HepG2 (cell line): ENCODE results near the gene TAF11L14.
"Not testable (repeated sequence)": the region's sequence is repeated elsewhere in the genome, so short reads cannot be mapped to it uniquely, and the experiment has no call there.

ENCODE experiments used
- ATAD3A ChIP-seq: sonication (generic); formaldehyde crosslinking; IDR thresholded peaks from 2 replicates; pipeline ENCODE4 v1.4.0; 2020; ENCODE audit warnings: missing genetic modification reagents
- ZEB1 ChIP-seq: IDR thresholded peaks from 2 replicates; pipeline ENCODE4 v1.6.1; 2012; ENCODE audit warnings: mild to moderate bottlenecking, low read depth, inconsistent platforms; ENCODE audit not compliant: insufficient replicate concordance
- ZNF143 ChIP-seq: sonication (generic); formaldehyde crosslinking; IDR thresholded peaks from 2 replicates; pipeline ENCODE4 v1.4.0; 2020; ENCODE audit warnings: missing genetic modification reagents
- ZNF17 ChIP-seq: sonication (generic); formaldehyde crosslinking; IDR thresholded peaks from 2 replicates; pipeline ENCODE4 v1.5.0; 2020; ENCODE audit warnings: mild to moderate bottlenecking, missing genetic modification reagents
- TF ChIP-seq, protein P1 (sequence below): sonication (generic); formaldehyde crosslinking; IDR thresholded peaks from 2 replicates; pipeline ENCODE4 v1.5.0; 2020; ENCODE audit warnings: mild to moderate bottlenecking, missing genetic modification reagents, moderate library complexity
- TF ChIP-seq, protein P2 (sequence below): sonication (generic); formaldehyde crosslinking; IDR thresholded peaks from 2 replicates; pipeline ENCODE4 v1.4.0; 2020; ENCODE audit warnings: mild to moderate bottlenecking, missing genetic modification reagents, borderline replicate concordance
- TF ChIP-seq, protein P3 (sequence below): sonication (generic); formaldehyde crosslinking; IDR thresholded peaks from 2 replicates; pipeline ENCODE4 v1.9.0; 2021; ENCODE audit warnings: mild to moderate bottlenecking, missing genetic modification reagents
- TF ChIP-seq, protein P4 (sequence below): sonication (generic); formaldehyde crosslinking; conservative IDR thresholded peaks from 2 replicates; pipeline ENCODE4 v1.8.0; 2022; ENCODE audit warnings: low read depth, missing genetic modification reagents

DNA sequence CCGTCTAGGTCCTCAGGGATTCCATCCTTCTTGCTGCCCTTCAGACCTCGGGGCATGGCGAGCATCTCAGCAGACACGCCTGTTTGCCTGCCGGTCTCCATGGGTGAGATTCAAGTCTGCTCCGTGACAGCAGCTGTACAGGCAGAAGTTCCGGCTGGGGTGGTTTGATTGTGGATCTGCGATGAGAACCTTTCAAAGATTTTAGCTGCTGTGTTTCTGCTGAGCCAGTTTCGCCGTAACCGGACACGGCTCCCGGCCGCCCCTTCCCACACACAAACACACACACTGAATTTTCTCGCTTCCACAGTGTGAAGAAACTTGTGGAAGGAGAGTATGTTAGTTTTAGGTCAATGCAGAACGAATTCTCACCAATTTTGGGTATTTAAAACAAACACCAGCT lies 48.6 kb upstream of the TAF11L14 start, which contains the start of gene TAF11L7:
- not testable (repeated sequence) for TF ChIP-seq ZNF143 (CRISPR knock-in tag); ZEB1; ZNF17 (CRISPR knock-in tag); ATAD3A (CRISPR knock-in tag)
- TF ChIP-seq, protein P1, sequence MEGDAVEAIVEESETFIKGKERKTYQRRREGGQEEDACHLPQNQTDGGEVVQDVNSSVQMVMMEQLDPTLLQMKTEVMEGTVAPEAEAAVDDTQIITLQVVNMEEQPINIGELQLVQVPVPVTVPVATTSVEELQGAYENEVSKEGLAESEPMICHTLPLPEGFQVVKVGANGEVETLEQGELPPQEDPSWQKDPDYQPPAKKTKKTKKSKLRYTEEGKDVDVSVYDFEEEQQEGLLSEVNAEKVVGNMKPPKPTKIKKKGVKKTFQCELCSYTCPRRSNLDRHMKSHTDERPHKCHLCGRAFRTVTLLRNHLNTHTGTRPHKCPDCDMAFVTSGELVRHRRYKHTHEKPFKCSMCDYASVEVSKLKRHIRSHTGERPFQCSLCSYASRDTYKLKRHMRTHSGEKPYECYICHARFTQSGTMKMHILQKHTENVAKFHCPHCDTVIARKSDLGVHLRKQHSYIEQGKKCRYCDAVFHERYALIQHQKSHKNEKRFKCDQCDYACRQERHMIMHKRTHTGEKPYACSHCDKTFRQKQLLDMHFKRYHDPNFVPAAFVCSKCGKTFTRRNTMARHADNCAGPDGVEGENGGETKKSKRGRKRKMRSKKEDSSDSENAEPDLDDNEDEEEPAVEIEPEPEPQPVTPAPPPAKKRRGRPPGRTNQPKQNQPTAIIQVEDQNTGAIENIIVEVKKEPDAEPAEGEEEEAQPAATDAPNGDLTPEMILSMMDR (CRISPR knock-in tag): not testable (repeated sequence)
- TF ChIP-seq, protein P2, sequence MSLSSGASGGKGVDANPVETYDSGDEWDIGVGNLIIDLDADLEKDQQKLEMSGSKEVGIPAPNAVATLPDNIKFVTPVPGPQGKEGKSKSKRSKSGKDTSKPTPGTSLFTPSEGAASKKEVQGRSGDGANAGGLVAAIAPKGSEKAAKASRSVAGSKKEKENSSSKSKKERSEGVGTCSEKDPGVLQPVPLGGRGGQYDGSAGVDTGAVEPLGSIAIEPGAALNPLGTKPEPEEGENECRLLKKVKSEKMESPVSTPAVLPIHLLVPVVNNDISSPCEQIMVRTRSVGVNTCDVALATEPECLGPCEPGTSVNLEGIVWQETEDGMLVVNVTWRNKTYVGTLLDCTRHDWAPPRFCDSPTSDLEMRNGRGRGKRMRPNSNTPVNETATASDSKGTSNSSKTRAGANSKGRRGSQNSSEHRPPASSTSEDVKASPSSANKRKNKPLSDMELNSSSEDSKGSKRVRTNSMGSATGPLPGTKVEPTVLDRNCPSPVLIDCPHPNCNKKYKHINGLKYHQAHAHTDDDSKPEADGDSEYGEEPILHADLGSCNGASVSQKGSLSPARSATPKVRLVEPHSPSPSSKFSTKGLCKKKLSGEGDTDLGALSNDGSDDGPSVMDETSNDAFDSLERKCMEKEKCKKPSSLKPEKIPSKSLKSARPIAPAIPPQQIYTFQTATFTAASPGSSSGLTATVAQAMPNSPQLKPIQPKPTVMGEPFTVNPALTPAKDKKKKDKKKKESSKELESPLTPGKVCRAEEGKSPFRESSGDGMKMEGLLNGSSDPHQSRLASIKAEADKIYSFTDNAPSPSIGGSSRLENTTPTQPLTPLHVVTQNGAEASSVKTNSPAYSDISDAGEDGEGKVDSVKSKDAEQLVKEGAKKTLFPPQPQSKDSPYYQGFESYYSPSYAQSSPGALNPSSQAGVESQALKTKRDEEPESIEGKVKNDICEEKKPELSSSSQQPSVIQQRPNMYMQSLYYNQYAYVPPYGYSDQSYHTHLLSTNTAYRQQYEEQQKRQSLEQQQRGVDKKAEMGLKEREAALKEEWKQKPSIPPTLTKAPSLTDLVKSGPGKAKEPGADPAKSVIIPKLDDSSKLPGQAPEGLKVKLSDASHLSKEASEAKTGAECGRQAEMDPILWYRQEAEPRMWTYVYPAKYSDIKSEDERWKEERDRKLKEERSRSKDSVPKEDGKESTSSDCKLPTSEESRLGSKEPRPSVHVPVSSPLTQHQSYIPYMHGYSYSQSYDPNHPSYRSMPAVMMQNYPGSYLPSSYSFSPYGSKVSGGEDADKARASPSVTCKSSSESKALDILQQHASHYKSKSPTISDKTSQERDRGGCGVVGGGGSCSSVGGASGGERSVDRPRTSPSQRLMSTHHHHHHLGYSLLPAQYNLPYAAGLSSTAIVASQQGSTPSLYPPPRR: not testable (repeated sequence)
- TF ChIP-seq, protein P3, sequence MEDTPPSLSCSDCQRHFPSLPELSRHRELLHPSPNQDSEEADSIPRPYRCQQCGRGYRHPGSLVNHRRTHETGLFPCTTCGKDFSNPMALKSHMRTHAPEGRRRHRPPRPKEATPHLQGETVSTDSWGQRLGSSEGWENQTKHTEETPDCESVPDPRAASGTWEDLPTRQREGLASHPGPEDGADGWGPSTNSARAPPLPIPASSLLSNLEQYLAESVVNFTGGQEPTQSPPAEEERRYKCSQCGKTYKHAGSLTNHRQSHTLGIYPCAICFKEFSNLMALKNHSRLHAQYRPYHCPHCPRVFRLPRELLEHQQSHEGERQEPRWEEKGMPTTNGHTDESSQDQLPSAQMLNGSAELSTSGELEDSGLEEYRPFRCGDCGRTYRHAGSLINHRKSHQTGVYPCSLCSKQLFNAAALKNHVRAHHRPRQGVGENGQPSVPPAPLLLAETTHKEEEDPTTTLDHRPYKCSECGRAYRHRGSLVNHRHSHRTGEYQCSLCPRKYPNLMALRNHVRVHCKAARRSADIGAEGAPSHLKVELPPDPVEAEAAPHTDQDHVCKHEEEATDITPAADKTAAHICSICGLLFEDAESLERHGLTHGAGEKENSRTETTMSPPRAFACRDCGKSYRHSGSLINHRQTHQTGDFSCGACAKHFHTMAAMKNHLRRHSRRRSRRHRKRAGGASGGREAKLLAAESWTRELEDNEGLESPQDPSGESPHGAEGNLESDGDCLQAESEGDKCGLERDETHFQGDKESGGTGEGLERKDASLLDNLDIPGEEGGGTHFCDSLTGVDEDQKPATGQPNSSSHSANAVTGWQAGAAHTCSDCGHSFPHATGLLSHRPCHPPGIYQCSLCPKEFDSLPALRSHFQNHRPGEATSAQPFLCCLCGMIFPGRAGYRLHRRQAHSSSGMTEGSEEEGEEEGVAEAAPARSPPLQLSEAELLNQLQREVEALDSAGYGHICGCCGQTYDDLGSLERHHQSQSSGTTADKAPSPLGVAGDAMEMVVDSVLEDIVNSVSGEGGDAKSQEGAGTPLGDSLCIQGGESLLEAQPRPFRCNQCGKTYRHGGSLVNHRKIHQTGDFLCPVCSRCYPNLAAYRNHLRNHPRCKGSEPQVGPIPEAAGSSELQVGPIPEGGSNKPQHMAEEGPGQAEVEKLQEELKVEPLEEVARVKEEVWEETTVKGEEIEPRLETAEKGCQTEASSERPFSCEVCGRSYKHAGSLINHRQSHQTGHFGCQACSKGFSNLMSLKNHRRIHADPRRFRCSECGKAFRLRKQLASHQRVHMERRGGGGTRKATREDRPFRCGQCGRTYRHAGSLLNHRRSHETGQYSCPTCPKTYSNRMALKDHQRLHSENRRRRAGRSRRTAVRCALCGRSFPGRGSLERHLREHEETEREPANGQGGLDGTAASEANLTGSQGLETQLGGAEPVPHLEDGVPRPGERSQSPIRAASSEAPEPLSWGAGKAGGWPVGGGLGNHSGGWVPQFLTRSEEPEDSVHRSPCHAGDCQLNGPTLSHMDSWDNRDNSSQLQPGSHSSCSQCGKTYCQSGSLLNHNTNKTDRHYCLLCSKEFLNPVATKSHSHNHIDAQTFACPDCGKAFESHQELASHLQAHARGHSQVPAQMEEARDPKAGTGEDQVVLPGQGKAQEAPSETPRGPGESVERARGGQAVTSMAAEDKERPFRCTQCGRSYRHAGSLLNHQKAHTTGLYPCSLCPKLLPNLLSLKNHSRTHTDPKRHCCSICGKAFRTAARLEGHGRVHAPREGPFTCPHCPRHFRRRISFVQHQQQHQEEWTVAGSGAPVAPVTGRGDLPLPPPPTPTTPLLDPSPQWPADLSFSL (CRISPR knock-in tag): not testable (repeated sequence)
- TF ChIP-seq, protein P4, sequence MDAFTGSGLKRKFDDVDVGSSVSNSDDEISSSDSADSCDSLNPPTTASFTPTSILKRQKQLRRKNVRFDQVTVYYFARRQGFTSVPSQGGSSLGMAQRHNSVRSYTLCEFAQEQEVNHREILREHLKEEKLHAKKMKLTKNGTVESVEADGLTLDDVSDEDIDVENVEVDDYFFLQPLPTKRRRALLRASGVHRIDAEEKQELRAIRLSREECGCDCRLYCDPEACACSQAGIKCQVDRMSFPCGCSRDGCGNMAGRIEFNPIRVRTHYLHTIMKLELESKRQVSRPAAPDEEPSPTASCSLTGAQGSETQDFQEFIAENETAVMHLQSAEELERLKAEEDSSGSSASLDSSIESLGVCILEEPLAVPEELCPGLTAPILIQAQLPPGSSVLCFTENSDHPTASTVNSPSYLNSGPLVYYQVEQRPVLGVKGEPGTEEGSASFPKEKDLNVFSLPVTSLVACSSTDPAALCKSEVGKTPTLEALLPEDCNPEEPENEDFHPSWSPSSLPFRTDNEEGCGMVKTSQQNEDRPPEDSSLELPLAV: not testable (repeated sequence)
